GM10248 (cell line): ENCODE results near the gene FSD1.
A peak's percentile ranks its signal among the peaks of the same experiment; 100 is the strongest.
"Not testable (repeated sequence)": the region's sequence is repeated elsewhere in the genome, so short reads cannot be mapped to it uniquely, and the experiment has no call there.

Experiments used
- CTCF ChIA-PET: fragments of 300-600 bp; sonication (Branson Sonifier 250); formaldehyde crosslinking; extraction: SDS; loops from one replicate; lab custom pipeline; 2021; ENCODE audit warnings: antibody characterized with exemption; lab: Yijun Ruan, JAX
- POLR2A ChIA-PET: fragments of 350-650 bp; sonication (Branson Sonifier 250); formaldehyde crosslinking; extraction: SDS; loops from one replicate; lab custom pipeline; 2020; ENCODE audit warnings: antibody characterized with exemption; lab: Yijun Ruan, JAX
- DNase-seq: peaks from one replicate; pipeline ENCODE4 v3.0.0; 2012; ENCODE audit errors: extremely low spot score
- CTCF ChIP-seq: IDR thresholded peaks from 2 replicates; pipeline ENCODE4 v1.5.1; 2012; ENCODE audit warnings: mild to moderate bottlenecking, low read depth; ENCODE audit errors: extremely low read depth, missing control alignments, control extremely low read depth

Gene FSD1

DNA sequence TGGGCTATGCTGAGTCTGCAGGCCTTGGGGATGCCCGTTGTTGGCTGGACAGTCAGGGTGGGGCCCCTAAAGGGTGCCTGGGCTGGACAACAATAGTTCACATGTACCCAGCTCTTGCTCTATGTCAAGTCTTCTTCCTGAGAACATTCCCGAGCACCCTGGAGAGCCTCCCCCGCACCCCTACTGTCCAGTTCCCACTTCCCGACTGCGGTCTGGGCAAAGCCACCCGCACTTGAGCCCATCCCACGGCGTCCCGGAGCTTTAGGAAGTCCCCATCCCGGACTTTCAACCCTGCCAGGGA lies 37.9 kb downstream of the FSD1 start:
- TF ChIP-seq CTCF, result no peak
- POLR2A ChIA-PET, result interaction anchor here (0.8 to 2.0 kb wide), 8 partner anchors 14 to 95 kb away, joined by 3 to 9 read pairs (median 4); partner anchors contain the start of genes CHAF1A and YJU2
- DNase-seq, result no peak
- CTCF ChIA-PET, result interaction anchor here (0.8 to 5.0 kb wide), 12 partner anchors 9 to 93 kb away, joined by 3 to 57 read pairs (median 8); partner anchors contain the start of genes CHAF1A and SH3GL1

DNA sequence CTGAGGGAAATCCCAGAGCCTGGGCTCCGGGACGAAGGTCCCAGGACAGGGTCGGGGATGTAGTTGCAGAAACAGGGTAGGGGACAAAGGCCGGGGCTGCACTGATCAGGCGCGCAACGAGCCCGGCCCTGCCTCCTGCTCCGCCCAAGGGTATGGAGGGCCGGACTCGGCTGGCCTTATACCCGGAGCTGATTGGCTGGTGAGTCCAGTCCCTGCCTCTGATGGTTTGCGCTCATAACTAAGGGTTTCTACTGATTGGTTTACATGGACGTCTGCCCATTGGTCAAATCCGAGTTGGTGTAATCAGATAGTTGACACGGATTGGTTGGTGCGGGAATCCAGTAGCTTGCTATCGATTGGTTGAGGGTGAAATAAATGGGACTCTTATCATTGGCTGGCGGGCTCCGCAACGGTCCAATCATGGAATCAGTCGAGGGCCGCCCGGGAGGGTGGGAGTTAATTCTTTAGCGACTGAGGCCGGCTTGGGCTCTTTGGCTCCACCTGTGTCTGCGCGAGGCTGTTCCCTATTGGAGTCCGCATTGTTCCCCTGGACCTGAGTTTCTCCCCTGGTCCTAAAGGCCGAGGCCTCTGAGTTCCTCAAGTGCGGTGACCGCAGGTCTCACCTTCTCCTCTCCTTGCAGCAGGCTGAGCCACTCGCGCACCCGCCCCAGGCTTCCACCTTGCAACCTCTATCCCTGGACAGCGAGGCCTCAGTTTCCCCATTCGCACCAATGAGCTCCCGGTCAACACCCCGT lies 38.4 kb downstream of the FSD1 start:
- DNase-seq, result peak; percentile 93
- POLR2A ChIA-PET, result interaction anchor here (0.5 to 2.0 kb wide), 13 partner anchors 9 to 1867 kb away, joined by 3 to 9 read pairs (median 3); partner anchors contain the start of genes CHAF1A, GADD45B and YJU2
- CTCF ChIA-PET, result interaction anchor here (0.7 to 5.0 kb wide), 18 partner anchors 9 to 203 kb away, joined by 3 to 57 read pairs (median 4); partner anchors contain the start of genes CHAF1A and SH3GL1
- peak; percentile 6 for TF ChIP-seq CTCF

GRCh38 chr19:4343370-4344307 lies 39.2 kb downstream of the FSD1 start, which contains the start of gene MPND:
Gene MPND (plus strand): TSS chr19:4343562. CDS start chr19:4343594, 32 bp downstream.
- TF ChIP-seq CTCF, result no peak
- ChIA-PET POLR2A (interaction anchor here (0.5 to 2.0 kb wide), 12 partner anchors 9 to 1868 kb away, joined by 3 to 9 read pairs (median 4); partner anchors contain the start of genes CHAF1A and GADD45B), CTCF (interaction anchor here (0.7 to 5.0 kb wide), 13 partner anchors 9 to 204 kb away, joined by 3 to 57 read pairs (median 8); partner anchors contain the start of genes CHAF1A and SH3GL1)
- peak; percentile 92 for DNase-seq

- no peak for TF ChIP-seq CTCF
- ChIA-PET POLR2A (no interaction called here), CTCF (interaction anchor here (0.9 to 5.0 kb wide), 4 partner anchors 17 to 79 kb away, joined by 3 to 26 read pairs (median 6); no protein-coding TSS in a partner anchor)
- DNase-seq, result no peak
These were observed 41.1 kb downstream of the FSD1 start for GRCh38 chr19:4345342-4346019.

DNA sequence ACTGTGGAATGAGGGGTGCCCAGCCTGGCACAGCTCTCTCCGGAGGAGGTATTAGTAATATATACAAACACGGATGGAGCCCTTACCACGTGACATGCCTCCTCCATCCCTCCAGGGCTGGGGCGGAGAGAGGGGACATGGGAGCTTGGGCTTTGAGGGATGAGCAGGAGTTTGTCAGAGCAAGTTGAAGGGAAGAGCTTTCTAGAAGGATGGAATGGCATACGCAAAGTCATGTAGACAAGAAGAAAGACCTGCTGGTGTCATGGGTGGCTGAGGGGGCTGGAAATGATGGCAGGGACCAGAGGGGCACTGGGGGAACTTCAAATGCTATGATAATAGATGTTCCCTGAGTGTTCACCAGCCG lies 41.6 kb downstream of the FSD1 start:
- ChIA-PET POLR2A (no interaction called here), CTCF (interaction anchor here (1.0 kb wide), 1 partner anchor 79 kb away, joined by 3 read pairs; no protein-coding TSS in a partner anchor)
- no peak for TF ChIP-seq CTCF
- DNase-seq, result no peak

DNA sequence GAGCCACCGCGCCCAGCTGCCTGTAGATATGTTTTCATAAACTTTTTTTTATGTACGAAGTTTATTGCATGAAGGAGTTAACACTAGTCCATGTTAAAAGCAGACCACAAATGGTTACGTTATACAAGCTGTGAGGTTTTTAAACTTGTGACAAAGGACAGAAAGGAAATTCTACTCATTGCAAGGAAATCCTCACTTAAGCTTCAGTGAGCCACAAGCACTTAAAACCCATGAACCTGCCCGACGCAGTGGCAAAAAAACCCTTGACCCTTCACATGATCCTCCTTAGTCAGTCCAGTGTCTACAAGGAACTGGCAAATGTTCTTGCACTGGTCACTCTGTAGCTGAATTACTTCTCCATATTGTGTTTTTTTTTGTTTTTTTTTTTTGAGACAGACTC lies 43.1 kb downstream of the FSD1 start:
- no peak for TF ChIP-seq CTCF

DNA sequence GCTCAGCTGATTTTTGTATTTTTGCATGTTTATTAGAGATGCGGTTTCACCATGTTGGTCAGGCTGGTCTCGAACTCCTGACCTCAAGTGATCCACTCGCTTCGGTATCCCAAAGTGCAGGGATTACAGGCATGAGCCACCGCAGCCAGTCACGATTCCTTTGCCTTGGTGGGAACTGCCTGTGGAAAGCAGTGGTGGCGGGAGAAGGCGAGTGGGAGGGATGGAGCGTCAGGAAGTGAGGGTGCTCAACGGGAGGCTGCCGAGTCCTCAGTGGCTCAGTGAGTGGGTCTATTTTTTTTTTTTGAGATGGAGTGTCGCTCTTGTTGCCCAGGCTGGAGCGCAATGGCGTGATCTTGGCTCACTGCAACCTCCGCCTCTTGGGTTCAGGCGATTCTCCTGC lies 44.8 kb downstream of the FSD1 start:
- CTCF ChIA-PET, result interaction anchor here (2.6 kb wide), 1 partner anchor 82 kb away, joined by 9 read pairs; no protein-coding TSS in a partner anchor
- DNase-seq, POLR2A ChIA-PET: not testable (repeated sequence)

More for the DNA sequence above, 43.1 kb downstream of the FSD1 start:
- CTCF ChIA-PET, result interaction anchor here (2.6 kb wide), 1 partner anchor 81 kb away, joined by 9 read pairs; no protein-coding TSS in a partner anchor
- DNase-seq, result no peak
- POLR2A ChIA-PET, result no interaction called here
